Mesendoderm (in vitro differentiated cells): ENCODE results near the gene DLD.

Source experiments
- DNase-seq: peaks from one replicate; pipeline ENCODE4 v3.0.0; 2013
- H2AK5ac ChIP-seq: 2 replicates; pipeline ENCODE4 v1.6.1; 2013; ENCODE audit warnings: low read length, inconsistent platforms
- H2BK120ac ChIP-seq: 2 replicates; pipeline ENCODE4 v1.6.1; 2013; ENCODE audit warnings: low read depth, mild to moderate bottlenecking, low read length, moderate library complexity, mixed read lengths
- H2BK15ac ChIP-seq: replicated peaks from 2 replicates; pipeline ENCODE4 v1.6.1; 2013; ENCODE audit warnings: low read depth, mild to moderate bottlenecking, moderate library complexity
- H2BK5ac ChIP-seq: 2 replicates; pipeline ENCODE4 v1.6.1; 2013; ENCODE audit warnings: low read length, inconsistent platforms
- H3K18ac ChIP-seq: 2 replicates; pipeline ENCODE4 v1.6.1; 2013; ENCODE audit warnings: mild to moderate bottlenecking, low read length, mixed read lengths
- H3K23ac ChIP-seq: one replicate; pipeline ENCODE4 v1.6.1; 2013; ENCODE audit warnings: low read length
- H3K27ac ChIP-seq: 2 replicates; pipeline ENCODE4 v1.5.1; 2013; ENCODE audit warnings: low read depth, mild to moderate bottlenecking, inconsistent platforms, low read length, moderate library complexity
- H3K27me3 ChIP-seq: 2 replicates; pipeline ENCODE4 v1.6.1; 2013; ENCODE audit warnings: low read length, control low read depth, mild to moderate bottlenecking, inconsistent platforms; ENCODE audit not compliant: insufficient read depth, poor library complexity
- H3K36me3 ChIP-seq: 2 replicates; pipeline ENCODE4 v1.6.1; 2013; ENCODE audit warnings: low read length, inconsistent platforms; ENCODE audit not compliant: control insufficient read depth, insufficient read depth
- H3K4ac ChIP-seq: one replicate; pipeline ENCODE4 v1.6.1; 2013; ENCODE audit warnings: low read depth, mild to moderate bottlenecking, low read length, moderate library complexity
- H3K4me1 ChIP-seq: 2 replicates; pipeline ENCODE4 v1.6.1; 2013; ENCODE audit warnings: low read depth, low read length, inconsistent platforms; ENCODE audit not compliant: control insufficient read depth
- H3K4me2 ChIP-seq: 2 replicates; pipeline ENCODE4 v1.6.1; 2013; ENCODE audit warnings: low read length
- H3K4me3 ChIP-seq: 2 replicates; pipeline ENCODE4 v1.5.1; 2013; ENCODE audit warnings: mild to moderate bottlenecking, low read length
- H3K56ac ChIP-seq: one replicate; pipeline ENCODE4 v1.6.1; 2013; ENCODE audit warnings: low read length
- H3K79me1 ChIP-seq: 2 replicates; pipeline ENCODE4 v1.6.1; 2013; ENCODE audit warnings: low read length, inconsistent platforms
- H3K79me2 ChIP-seq: 2 replicates; pipeline ENCODE4 v1.6.1; 2013; ENCODE audit warnings: mild to moderate bottlenecking, low read length; ENCODE audit not compliant: control insufficient read depth, insufficient read depth
- H3K9ac ChIP-seq: 2 replicates; pipeline ENCODE4 v1.6.1; 2013; ENCODE audit warnings: low read length, inconsistent platforms
- H4K5ac ChIP-seq: one replicate; pipeline ENCODE4 v1.6.1; 2013; ENCODE audit warnings: low read length
- H4K8ac ChIP-seq: one replicate; pipeline ENCODE4 v1.6.1; 2013; ENCODE audit warnings: low read depth, mild to moderate bottlenecking, control low read depth, low read length, moderate library complexity
- WGBS: extraction: QIAGEN DNeasy Blood & Tissue Kit; methylation state at CpG from one replicate; pipeline ENCODE4 v1.1.7; 2013; ENCODE audit warnings: low lambda C conversion rate, missing lambda C conversion rate; ENCODE audit not compliant: insufficient coverage; ENCODE audit errors: extremely low coverage; 5-methylcytosine and 5-hydroxymethylcytosine counted together

Gene DLD

GRCh38 chr7:107936312-107936711, 45.3 kb downstream of the DLD start:
- Histone ChIP-seq H3K4ac (no peak overlapping the region), H3K27ac (no peak overlapping the region), H3K56ac (no peak overlapping the region), H3K4me3 (no peak overlapping the region), H4K5ac (no peak overlapping the region), H4K8ac (no peak overlapping the region), H2BK5ac (no peak overlapping the region), H2AK5ac (no peak overlapping the region), H2BK15ac (no peak overlapping the region), H3K23ac (no peak overlapping the region), H3K79me2 (no peaks in the 10 kb centered on the region), H3K36me3 (peaks cover 2% of the 10 kb centered on the region), H3K79me1 (no peaks in the 10 kb centered on the region), H3K4me1 (peaks cover 6% of the 10 kb centered on the region), H3K27me3 (no peaks in the 10 kb centered on the region), H3K18ac (no peak overlapping the region), H3K9ac (no peak overlapping the region), H3K4me2 (no peak overlapping the region), H2BK120ac (no peak overlapping the region)
- no CpG with 5 or more reads among the region's 2 CpGs for WGBS
- no peak for DNase-seq

- Histone ChIP-seq H3K4me3 (no peak overlapping the region), H2BK15ac (no peak overlapping the region), H3K4me2 (no peak overlapping the region), H3K27me3 (no peaks in the 10 kb centered on the region), H3K4ac (no peak overlapping the region), H4K8ac (no peak overlapping the region), H3K36me3 (peaks cover 2% of the 10 kb centered on the region), H2BK5ac (no peak overlapping the region), H2AK5ac (no peak overlapping the region), H3K4me1 (no peaks in the 10 kb centered on the region), H2BK120ac (no peak overlapping the region), H3K23ac (no peak overlapping the region), H3K18ac (no peak overlapping the region), H3K79me1 (no peaks in the 10 kb centered on the region), H3K27ac (no peak overlapping the region), H3K9ac (no peak overlapping the region), H4K5ac (no peak overlapping the region), H3K56ac (no peak overlapping the region), H3K79me2 (no peaks in the 10 kb centered on the region)
- no peak for DNase-seq
- no CpG with 5 or more reads among the region's 1 CpG for WGBS
Measured at GRCh38 chr7:107937531-107937930, 46.5 kb downstream of the DLD start.

- Histone ChIP-seq H3K27ac (no peak overlapping the region), H3K18ac (no peak overlapping the region), H3K9ac (no peak overlapping the region), H3K4me2 (no peak overlapping the region), H2BK120ac (no peak overlapping the region), H3K56ac (no peak overlapping the region), H2BK15ac (no peak overlapping the region), H3K79me1 (no peaks in the 10 kb centered on the region), H2BK5ac (no peak overlapping the region), H3K4ac (no peak overlapping the region), H2AK5ac (no peak overlapping the region), H3K4me3 (no peak overlapping the region), H3K4me1 (no peaks in the 10 kb centered on the region), H3K27me3 (no peaks in the 10 kb centered on the region), H3K23ac (no peak overlapping the region), H3K79me2 (no peaks in the 10 kb centered on the region), H4K5ac (no peak overlapping the region), H4K8ac (no peak overlapping the region), H3K36me3 (peaks cover 2% of the 10 kb centered on the region)
- DNase-seq, result no peak
- no CpG with 5 or more reads among the region's 6 CpGs for WGBS
Measured at GRCh38 chr7:107938456-107939250, 47.7 kb downstream of the DLD start.

DNA sequence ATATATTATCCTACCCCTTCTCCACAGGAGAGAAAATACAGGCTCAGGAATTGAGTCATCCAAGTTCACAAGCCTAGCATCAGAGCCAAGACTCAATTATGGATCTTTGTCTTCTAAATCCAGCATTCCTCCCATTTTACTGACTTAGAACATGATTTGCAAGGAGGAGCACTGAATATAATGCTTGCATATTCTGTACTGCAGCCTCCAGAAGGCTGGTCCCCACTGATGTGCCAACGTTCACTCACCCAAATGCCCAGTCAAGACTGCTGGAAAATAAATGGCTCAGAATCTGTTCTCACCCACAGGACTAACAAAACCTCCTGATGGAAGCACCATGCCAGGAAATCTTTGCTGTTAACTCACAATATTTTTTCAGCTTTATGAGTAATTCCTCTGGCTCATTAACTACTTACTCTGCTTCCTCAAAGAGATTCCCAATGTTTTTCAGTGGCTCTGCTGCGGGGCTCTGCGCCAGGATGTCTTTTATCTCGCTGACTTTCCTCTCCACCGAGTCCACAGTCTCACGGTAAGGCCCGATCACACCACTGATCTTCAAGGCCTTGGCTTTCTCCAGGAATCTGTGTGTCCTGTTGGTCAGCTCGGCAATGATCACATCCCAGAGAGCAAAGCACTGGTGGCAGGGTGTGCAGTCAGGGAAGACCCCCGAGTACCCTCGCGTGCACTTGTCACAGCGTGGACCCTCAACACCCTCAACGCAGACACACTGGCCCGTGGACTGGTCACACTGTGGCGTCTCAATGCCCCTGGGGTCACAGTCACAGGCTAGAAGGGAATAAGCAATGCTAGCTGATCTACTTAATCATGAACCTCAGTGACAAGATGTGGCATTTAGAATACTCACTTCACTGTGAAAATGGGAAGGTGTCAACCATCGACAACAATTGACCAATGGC, 48.8 kb downstream of the DLD start:
- no peak overlapping the region for H4K8ac ChIP-seq
- H2BK5ac ChIP-seq, result no peak overlapping the region
- H3K79me1 ChIP-seq, result no peaks in the 10 kb centered on the region
- no peak overlapping the region for H3K18ac ChIP-seq
- H3K27ac ChIP-seq, result no peak overlapping the region
- no peaks in the 10 kb centered on the region for H3K79me2 ChIP-seq
- H3K27me3 ChIP-seq, result no peaks in the 10 kb centered on the region
- no peak overlapping the region for H2BK15ac ChIP-seq
- H2AK5ac ChIP-seq, result no peak overlapping the region
- WGBS, result no CpG with 5 or more reads among the region's 16 CpGs
- H3K9ac ChIP-seq, result no peak overlapping the region
- H3K4ac ChIP-seq, result no peak overlapping the region
- DNase-seq, result no peak
- no peak overlapping the region for H3K4me2 ChIP-seq
- H4K5ac ChIP-seq, result no peak overlapping the region
- H3K4me3 ChIP-seq, result no peak overlapping the region
- no peak overlapping the region for H3K23ac ChIP-seq
- no peak overlapping the region for H3K56ac ChIP-seq
- H3K4me1 ChIP-seq, result no peaks in the 10 kb centered on the region
- H3K36me3 ChIP-seq, result peaks cover 2% of the 10 kb centered on the region
- no peak overlapping the region for H2BK120ac ChIP-seq

GRCh38 chr7:107940951-107941350, 50.0 kb downstream of the DLD start:
- Histone ChIP-seq H3K23ac (no peak overlapping the region), H2AK5ac (no peak overlapping the region), H3K4me3 (no peak overlapping the region), H3K56ac (no peak overlapping the region), H3K18ac (no peak overlapping the region), H3K36me3 (peaks cover 2% of the 10 kb centered on the region), H3K4me2 (no peak overlapping the region), H3K27me3 (no peaks in the 10 kb centered on the region), H3K4ac (no peak overlapping the region), H2BK15ac (no peak overlapping the region), H2BK120ac (no peak overlapping the region), H2BK5ac (no peak overlapping the region), H3K79me2 (no peaks in the 10 kb centered on the region), H4K5ac (no peak overlapping the region), H3K4me1 (no peaks in the 10 kb centered on the region), H3K79me1 (no peaks in the 10 kb centered on the region), H3K9ac (no peak overlapping the region), H3K27ac (no peak overlapping the region), H4K8ac (no peak overlapping the region)
- WGBS, result no CpG with 5 or more reads among the region's 4 CpGs
- DNase-seq, result no peak
